DLD1 (cell line): ENCODE results near the gene IFRD2.
"Not testable (repeated sequence)": the region's sequence is repeated elsewhere in the genome, so short reads cannot be mapped to it uniquely, and the experiment has no call there.

ENCODE experiments used
- in situ Hi-C: cut with HindIII; loops from 2 replicates; pipeline ENCODE4 v1.10.0; 2017; ENCODE audit warnings: low sequenced_read_pairs

IFRD2 gene

GRCh38 chr3:50288387-50289007 is 3.7 kb downstream of the IFRD2 start:
- in situ Hi-C loops, result no loop called here

DNA sequence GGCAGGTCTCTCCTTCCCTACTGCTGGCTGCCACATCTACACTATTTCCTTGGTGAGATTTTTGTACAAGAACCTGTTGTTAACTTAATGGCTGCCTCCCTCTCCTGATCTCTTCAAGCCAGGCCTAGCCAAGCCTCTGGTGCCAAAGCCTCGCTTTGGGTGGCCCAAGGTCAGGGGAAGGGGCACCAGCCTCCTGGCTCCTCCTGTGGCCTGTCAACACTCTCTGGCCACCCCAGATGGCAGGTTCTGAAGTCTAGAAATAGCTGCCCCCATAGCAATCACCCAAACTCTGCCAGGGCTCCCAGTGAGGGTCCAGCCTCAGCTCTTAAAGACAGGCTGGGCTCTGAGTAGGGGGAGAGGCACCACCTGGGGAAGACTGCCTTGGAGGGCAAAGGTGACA is 5.0 kb downstream of the IFRD2 start:
- in situ Hi-C loops, result no loop called here

GRCh38 chr3:50286322-50287227 is 5.7 kb downstream of the IFRD2 start:
- in situ Hi-C loops, result no loop called here

DNA sequence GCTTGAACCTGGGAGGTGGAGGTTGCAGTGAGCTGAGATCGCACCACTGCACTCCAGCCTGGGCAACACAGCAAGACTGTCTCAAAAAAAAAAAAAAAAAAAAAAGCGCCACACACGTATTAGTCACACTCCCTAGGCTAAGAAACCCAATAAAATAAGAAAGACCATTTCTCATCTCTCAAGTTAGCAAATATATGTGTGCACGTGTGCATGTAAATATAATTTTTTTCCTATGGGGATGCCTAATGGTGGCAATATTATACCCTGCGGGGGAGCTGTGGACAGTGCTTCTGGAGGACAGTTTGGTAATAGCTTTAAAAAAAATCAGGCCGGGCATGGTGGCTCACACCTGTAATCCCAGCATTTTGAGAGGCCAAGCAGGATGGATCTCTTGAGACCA is 8.1 kb downstream of the IFRD2 start:
- in situ Hi-C loops, result not testable (repeated sequence)

- in situ Hi-C loops, result no loop called here
These were observed 12.8 kb downstream of the IFRD2 start for GRCh38 chr3:50279255-50280016.

DNA sequence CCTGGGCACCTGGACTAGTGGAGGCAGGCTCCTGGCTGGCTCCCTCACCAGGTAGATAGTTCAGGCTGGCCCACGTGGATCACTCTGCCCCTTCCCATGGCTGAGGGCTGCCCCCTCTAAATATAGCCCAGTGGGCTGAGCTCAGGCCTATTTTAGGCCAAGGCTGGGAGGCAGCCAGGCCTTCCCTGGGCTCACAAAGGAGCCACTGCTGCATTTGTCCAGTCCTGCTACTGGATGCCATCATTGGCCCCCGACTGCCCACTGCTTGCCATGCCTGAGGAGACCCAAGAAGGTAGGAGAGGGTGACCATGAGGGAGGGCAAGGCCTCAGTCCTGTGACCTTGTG is 13.4 kb downstream of the IFRD2 start, which contains the start of gene LSMEM2:
LSMEM2 (plus strand) TSS at position 208 of the 345 bp plus-strand sequence; CDS start at position 235, 27 bp downstream.
- in situ Hi-C loops, result no loop called here

DNA sequence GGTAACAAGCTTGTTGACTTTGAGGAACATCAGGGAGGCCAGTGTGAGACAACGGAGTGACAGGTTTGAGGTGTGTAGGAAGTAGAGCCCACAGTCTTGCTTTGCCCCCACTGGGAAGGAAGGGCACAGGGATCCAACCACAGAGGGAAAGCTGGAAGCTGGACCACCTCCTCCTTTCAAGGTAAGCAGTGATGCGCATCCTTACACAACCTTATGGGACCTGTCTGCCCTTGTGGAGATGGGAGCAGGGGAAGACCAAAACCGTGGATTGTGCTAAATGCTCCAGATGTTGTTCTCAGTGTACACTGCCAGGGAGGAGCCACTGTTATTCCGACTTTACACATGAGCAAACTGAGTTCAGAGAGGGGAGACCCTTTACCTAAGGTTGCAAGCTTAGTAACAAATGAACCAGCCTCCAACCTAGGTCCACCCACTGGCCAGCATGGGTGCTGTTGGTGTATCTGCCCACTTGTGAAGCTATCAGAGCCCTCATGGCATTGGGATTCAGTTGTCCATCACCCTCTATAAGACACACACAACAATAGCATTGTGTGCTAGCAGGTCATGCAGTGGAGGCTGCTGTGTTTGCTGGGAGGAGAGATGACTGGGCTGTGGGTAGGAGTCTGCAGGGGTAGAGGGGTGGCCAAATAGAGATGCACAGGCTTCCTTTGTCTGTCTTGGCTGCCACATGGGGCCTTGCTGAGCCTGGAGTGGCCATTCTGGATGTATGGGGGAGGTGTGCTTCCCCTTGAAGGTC is 13.9 kb downstream of the IFRD2 start:
- in situ Hi-C loops, result no loop called here

DNA sequence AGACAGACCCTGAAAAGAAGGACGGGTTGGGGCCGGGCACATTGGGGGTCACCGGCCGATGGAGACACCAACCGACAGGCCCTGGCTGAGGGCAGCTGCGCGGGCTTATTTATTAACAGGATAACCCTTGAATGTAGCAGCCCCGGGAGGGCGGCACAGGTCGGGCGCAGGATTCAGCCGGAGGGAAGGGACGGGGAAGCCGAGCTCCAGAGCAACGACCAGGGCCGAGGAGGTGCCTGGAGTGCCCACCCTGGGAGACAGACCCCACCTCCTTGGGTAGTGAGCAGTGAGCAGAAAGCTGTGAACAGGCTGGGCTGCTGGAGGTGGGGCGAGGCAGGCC is 15.5 kb downstream of the IFRD2 start:
- in situ Hi-C loops, result no loop called here

DNA sequence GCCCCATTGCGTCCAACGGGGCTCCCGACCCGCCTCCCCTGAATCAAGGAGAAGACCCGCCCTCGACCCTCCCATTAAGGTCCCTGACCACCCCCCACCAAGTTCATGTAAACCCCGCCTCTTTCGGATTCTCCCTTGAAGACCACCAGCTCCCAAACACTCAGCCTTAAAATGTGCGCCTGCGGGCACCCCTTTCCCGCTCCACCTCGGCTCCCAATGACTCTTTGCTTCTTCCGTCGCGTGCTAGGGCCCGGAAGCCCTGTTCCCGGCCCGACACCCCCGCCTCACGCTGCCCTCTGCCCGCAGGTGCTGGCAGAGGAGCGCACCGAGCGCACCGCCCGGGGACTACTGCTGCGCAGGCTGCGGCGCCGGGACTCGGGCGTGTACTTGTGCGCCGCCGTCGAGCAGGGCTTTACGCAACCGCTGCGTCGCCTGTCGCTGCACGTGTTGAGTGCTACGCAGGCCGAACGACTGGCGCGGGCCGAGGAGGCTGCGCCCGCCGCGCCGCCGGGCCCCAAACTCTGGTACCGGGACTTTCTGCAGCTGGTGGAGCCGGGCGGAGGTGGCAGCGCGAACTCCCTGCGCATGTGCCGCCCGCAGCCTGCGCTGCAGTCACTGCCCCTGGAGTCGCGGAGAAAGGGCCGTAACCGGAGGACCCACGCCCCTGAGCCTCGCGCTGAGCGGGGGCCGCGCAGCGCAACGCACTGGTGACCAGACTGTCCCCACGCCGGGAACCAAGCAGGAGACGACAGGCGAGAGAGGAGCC is 16.1 kb downstream of the IFRD2 start:
- in situ Hi-C loops, result no loop called here

DNA sequence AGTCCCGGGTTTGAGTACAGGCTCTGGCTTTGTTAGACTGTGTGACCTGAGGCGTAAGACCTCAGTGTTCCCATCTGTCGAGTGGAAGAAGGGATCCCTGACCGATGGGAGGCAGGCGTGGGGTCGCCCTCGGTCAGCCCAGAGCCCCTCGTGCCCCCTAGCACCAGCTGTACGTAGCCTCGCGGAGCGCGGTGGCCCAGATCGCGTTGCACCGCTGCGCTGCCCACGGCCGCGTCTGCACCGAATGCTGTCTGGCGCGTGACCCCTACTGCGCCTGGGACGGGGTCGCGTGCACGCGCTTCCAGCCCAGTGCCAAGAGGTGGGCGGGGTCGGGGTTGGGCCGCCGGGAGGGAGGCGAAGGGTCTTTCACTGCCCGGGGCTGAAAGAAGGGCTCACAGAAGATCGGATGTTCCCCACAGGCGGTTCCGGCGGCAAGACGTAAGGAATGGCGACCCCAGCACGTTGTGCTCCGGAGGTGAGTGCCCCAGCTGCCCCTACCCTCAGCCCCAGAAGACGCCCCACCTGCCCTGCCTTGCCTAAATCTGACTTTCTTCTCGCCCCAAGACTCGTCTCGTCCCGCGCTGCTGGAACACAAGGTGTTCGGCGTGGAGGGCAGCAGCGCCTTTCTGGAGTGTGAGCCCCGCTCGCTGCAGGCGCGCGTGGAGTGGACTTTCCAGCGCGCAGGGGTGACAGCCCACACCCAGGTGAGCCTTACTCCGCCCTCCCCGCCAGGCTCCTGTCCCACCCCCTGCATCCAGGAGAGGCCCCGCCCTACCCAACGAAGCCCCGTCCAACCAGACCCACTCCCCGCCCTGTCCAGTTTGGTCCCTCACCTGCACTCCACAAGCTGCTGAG is 16.9 kb downstream of the IFRD2 start:
- in situ Hi-C loops, result no loop called here

GRCh38 chr3:50274371-50275104 is 17.7 kb downstream of the IFRD2 start:
- in situ Hi-C loops, result no loop called here

- in situ Hi-C loops, result no loop called here
These were observed 18.6 kb downstream of the IFRD2 start for GRCh38 chr3:50273689-50274065.

DNA sequence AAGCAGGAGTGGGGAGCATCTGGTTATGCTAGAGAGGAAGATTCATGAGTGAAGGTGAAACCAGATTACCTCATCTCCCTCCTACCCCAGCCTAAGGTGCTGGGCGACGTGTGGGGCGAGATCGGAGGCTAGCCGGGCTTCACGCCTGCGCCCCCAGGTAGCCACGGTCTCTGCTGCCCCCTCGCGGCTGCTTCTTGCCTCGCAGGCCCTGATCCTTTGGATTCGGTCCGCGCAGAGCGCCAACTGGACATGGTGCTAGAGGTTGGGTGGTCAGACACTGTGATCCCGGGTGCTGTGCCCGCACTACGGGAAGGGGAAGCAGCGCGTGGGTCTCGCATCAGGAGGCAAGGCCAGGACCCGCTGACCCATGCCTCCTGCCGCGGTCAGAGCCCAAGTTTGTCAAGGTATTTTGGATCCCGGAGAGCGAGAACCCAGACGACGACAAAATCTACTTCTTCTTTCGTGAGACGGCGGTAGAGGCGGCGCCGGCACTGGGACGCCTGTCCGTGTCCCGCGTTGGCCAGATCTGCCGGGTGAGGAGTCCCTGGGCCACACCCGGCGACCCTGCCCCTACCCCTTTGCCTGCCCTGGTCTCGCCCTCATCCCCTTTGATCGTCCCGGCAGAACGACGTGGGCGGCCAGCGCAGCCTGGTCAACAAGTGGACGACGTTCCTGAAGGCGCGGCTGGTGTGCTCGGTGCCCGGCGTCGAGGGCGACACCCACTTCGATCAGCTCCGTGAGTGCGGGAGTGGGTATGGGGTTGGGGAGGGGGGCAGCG is 19.1 kb downstream of the IFRD2 start:
- in situ Hi-C loops, result no loop called here

- in situ Hi-C loops, result not testable (repeated sequence)
These were observed 19.7 kb downstream of the IFRD2 start for GRCh38 chr3:50272538-50272910.

DNA sequence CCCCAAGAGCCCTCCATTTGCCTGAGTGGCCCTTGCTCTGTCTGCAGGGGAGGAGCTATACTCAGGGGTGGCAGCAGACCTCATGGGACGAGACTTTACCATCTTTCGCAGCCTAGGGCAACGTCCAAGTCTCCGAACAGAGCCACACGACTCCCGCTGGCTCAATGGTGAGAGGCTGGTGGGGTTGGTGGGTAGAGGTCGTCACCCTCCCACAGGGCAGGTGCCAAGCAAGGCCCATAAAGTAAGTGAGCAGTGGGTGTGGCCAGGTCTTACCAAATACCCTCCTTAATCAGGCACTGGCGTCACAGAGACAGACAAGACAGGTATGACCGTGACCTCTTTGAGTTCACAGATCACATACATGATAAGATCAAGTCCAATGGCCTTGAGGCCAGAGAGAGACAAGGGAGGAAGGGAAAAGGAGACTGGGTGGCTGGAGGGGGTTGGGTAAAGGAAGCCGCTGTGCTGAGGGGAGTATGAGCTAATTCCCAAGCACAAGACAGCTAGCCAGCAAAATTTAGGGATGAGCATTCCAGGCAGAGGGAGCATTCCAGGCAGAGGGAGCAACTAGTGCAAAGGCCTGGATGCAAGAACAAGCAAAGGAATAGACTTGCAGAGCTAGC is 20.8 kb downstream of the IFRD2 start:
- in situ Hi-C loops, result no loop called here

DNA sequence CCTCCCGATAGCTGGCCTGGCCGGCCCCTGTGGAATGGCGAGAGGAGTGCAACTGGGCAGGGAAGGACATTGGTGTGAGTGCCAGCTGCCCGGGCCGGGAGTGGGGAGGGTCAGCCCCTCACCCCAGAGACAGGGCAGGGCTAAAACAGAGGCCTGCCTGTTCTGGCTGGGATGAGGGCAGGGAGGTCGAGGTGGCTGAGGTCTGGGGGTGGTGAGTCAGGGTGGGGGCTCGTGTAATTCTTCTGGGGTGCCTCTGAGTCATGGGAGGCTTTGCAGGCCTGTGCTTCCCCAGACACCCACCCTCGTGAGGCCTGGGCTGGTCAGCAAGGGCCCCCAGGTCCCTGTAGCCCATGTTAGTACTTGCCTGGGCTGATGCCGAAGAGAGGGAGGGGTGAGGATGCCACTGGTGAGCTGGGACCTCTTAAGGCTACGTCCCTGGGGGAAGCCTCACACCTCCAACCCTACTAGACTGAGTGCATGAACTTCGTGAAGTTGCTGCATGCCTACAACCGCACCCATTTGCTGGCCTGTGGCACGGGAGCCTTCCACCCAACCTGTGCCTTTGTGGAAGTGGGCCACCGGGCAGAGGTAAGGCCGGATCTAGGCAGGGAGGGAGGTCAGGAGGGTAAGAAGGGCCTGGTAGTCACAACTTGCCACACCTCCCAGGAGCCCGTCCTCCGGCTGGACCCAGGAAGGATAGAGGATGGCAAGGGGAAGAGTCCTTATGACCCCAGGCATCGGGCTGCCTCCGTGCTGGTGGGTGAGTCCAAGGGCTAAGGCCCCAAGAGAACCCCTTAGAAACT is 21.6 kb downstream of the IFRD2 start:
- in situ Hi-C loops, result no loop called here

- in situ Hi-C loops, result no loop called here
These were observed 22.2 kb downstream of the IFRD2 start for GRCh38 chr3:50269977-50270413.
